H1 (cell line): ENCODE measurements around the gene RIPK4. TPM values are rescaled to one million over a fixed set of nuclear protein-coding genes. Genes with fewer than 3 reads are reported as not detected.

Source experiments
- CTCF ChIA-PET: fragments of 300-600 bp; sonication (Branson Sonifier 250); formaldehyde crosslinking; loops from one replicate; lab custom pipeline; 2021; ENCODE audit not compliant: partially characterized antibody; lab: Charles Lee
- POLR2A ChIA-PET: fragments of 300-600 bp; sonication (Branson Sonifier 250); formaldehyde crosslinking; loops from one replicate; lab custom pipeline; 2021; ENCODE audit warnings: inconsistent platforms; ENCODE audit not compliant: partially characterized antibody; lab: Charles Lee
- DNase-seq, 2 experiments: peaks; one replicate each; pipeline versions ENCODE4 v3.0.0 to v3.0.0-alpha.2; 2010 to 2022; ENCODE audit warnings: low spot score in 2 of 2, low read depth in 1 of 2, mixed read lengths in 1 of 2
- FAIRE-seq: peaks from 2 replicates; lab custom pipeline; 2011; peaks lifted over from hg19 to GRCh38; lab: Jason Lieb, UNC
- H2AFZ ChIP-seq: 2 replicates; pipeline ENCODE4 v1.8.1; 2012; ENCODE audit warnings: low read length, inconsistent platforms
- H2AK5ac ChIP-seq: 2 replicates; pipeline ENCODE4 v1.6.1; 2013; ENCODE audit warnings: low read depth, low read length
- H2BK120ac ChIP-seq: replicated peaks from 2 replicates; pipeline ENCODE3; 2013; ENCODE audit warnings: low read depth, low read length, inconsistent platforms
- H2BK12ac ChIP-seq: 2 replicates; pipeline ENCODE4 v1.6.1; 2013; ENCODE audit warnings: low read depth, low read length
- H2BK15ac ChIP-seq: 2 replicates; pipeline ENCODE4 v1.6.1; 2013; ENCODE audit warnings: low read length
- H2BK20ac ChIP-seq: 2 replicates; pipeline ENCODE4 v1.6.1; 2013; ENCODE audit warnings: low read length
- H2BK5ac ChIP-seq: 2 replicates; pipeline ENCODE4 v1.6.1; 2013; ENCODE audit warnings: low read depth, low read length
- H3K14ac ChIP-seq: 2 replicates; pipeline ENCODE4 v1.6.1; 2013; ENCODE audit warnings: inconsistent platforms; ENCODE audit not compliant: insufficient read length
- H3K18ac ChIP-seq: 2 replicates; pipeline ENCODE4 v1.6.1; 2013; ENCODE audit warnings: low read length; ENCODE audit errors: extremely low read depth
- H3K23ac ChIP-seq: 2 replicates; pipeline ENCODE4 v1.6.1; 2013; ENCODE audit warnings: inconsistent platforms; ENCODE audit not compliant: insufficient read length
- H3K23me2 ChIP-seq: 2 replicates; pipeline ENCODE4 v1.6.1; 2013; ENCODE audit warnings: low read depth, low read length
- H3K27ac ChIP-seq: 2 replicates; pipeline ENCODE4 v1.6.1; 2011; ENCODE audit warnings: low read depth, low read length, inconsistent platforms
- H3K27me3 ChIP-seq, 4 experiments: replicated peaks in 1 of 4; 1 replicate in 1 of 4; 2 replicates in 3 of 4; pipeline versions ENCODE4 v1.6.1 to v1.8.1; 2011 to 2013; ENCODE audit warnings: low read length in 3 of 4, mild to moderate bottlenecking in 3 of 4, inconsistent platforms in 2 of 4, mixed read lengths in 2 of 4, moderate library complexity in 1 of 4; ENCODE audit not compliant: control insufficient read depth in 3 of 4, insufficient read depth in 3 of 4; ENCODE audit errors: extremely low read depth in 1 of 4
- H3K36me3 ChIP-seq, 4 experiments: 2 replicates each; pipeline versions ENCODE4 v1.6.1 to v1.8.1; 2011 to 2013; ENCODE audit warnings: mild to moderate bottlenecking in 4 of 4, low read length in 3 of 4, moderate library complexity in 2 of 4, control low read depth in 1 of 4, inconsistent platforms in 1 of 4; ENCODE audit not compliant: insufficient read depth in 4 of 4, control insufficient read depth in 2 of 4
- H3K4ac ChIP-seq: replicated peaks from 2 replicates; pipeline ENCODE3; 2013; ENCODE audit warnings: low read length, low read depth, mixed read lengths, inconsistent platforms; ENCODE audit not compliant: insufficient read length
- H3K4me1 ChIP-seq, 4 experiments: replicated peaks in 1 of 4; 1 replicate in 1 of 4; 2 replicates in 3 of 4; pipeline versions ENCODE4 v1.6.1 to v1.8.1; 2011 to 2013; ENCODE audit warnings: low read length in 3 of 4, inconsistent platforms in 2 of 4, mixed read lengths in 1 of 4; ENCODE audit not compliant: insufficient read depth in 4 of 4, control insufficient read depth in 3 of 4
- H3K4me2 ChIP-seq, 2 experiments: 2 replicates each; pipeline versions ENCODE4 v1.6.1 to v1.8.1; 2011 to 2013; ENCODE audit warnings: low read depth in 2 of 2, low read length in 2 of 2, control low read depth in 1 of 2, inconsistent platforms in 1 of 2, mild to moderate bottlenecking in 1 of 2; ENCODE audit not compliant: insufficient read depth in 1 of 2
- H3K4me3 ChIP-seq, 4 experiments: fragments of 200-600, 300-600 bp in 1 of 4; sonication (generic), shearing (Covaris generic), sonication (Bioruptor Twin) in 1 of 4; 2 replicates each; pipeline versions ENCODE4 v1.5.1 to v1.8.1; 2011 to 2016; ENCODE audit warnings: low read length in 4 of 4, low read depth in 3 of 4, control low read depth in 2 of 4, inconsistent platforms in 2 of 4, mild to moderate bottlenecking in 2 of 4, mixed read lengths in 1 of 4, moderate library complexity in 1 of 4; ENCODE audit not compliant: insufficient read depth in 2 of 4; ENCODE audit errors: extremely low read depth in 1 of 4
- H3K56ac ChIP-seq: replicated peaks from 2 replicates; pipeline ENCODE3; 2013; ENCODE audit warnings: low read depth, mild to moderate bottlenecking, mixed read lengths, low read length, inconsistent platforms; ENCODE audit not compliant: insufficient read length
- H3K79me1 ChIP-seq: 2 replicates; pipeline ENCODE4 v1.6.1; 2013; ENCODE audit warnings: low read depth, low read length, control low read depth
- H3K79me2 ChIP-seq, 2 experiments: 2 replicates each; pipeline versions ENCODE4 v1.6.1 to v1.8.1; 2012 to 2013; ENCODE audit warnings: low read length in 2 of 2, mild to moderate bottlenecking in 2 of 2, inconsistent platforms in 1 of 2; ENCODE audit not compliant: insufficient read depth in 2 of 2, control insufficient read depth in 1 of 2
- H3K9ac ChIP-seq, 4 experiments: replicated peaks in 1 of 4; 1 replicate in 1 of 4; 2 replicates in 3 of 4; pipeline versions ENCODE4 v1.6.1 to v1.8.1; 2011 to 2013; ENCODE audit warnings: low read depth in 3 of 4, low read length in 3 of 4, control low read depth in 2 of 4, mild to moderate bottlenecking in 2 of 4, moderate library complexity in 2 of 4, inconsistent platforms in 1 of 4; ENCODE audit errors: extremely low read depth in 1 of 4
- H3K9me3 ChIP-seq, 2 experiments: 2 replicates each; pipeline versions ENCODE4 v1.6.1 to v1.8.1; 2012 to 2013; ENCODE audit warnings: mild to moderate bottlenecking in 2 of 2, moderate library complexity in 2 of 2, control low read depth in 1 of 2, inconsistent platforms in 1 of 2, low read depth in 1 of 2, low read length in 1 of 2, mixed read lengths in 1 of 2; ENCODE audit not compliant: insufficient read depth in 2 of 2
- H4K20me1 ChIP-seq, 2 experiments: replicated peaks in 1 of 2; 2 replicates each; pipeline versions ENCODE3 to v1.8.1; 2011 to 2013; ENCODE audit warnings: inconsistent platforms in 2 of 2, low read length in 2 of 2, mild to moderate bottlenecking in 1 of 2; ENCODE audit not compliant: insufficient read depth in 2 of 2, control insufficient read depth in 1 of 2
- H4K5ac ChIP-seq: 2 replicates; pipeline ENCODE4 v1.6.1; 2013; ENCODE audit warnings: low read length, low read depth, mixed read lengths, inconsistent platforms; ENCODE audit not compliant: insufficient read length
- H4K8ac ChIP-seq: 2 replicates; pipeline ENCODE4 v1.8.0; 2013; ENCODE audit warnings: mild to moderate bottlenecking, moderate library complexity, low read length, inconsistent platforms; ENCODE audit not compliant: insufficient read depth; ENCODE audit errors: extremely low read depth
- H4K91ac ChIP-seq: replicated peaks from 2 replicates; pipeline ENCODE3; 2013; ENCODE audit warnings: low read length, mixed read lengths, inconsistent platforms; ENCODE audit not compliant: insufficient read length
- BRCA1 ChIP-seq: IDR thresholded peaks from 2 replicates; pipeline ENCODE4 v1.6.1; 2012; ENCODE audit warnings: low read depth, low read length, improper control_type of control experiment
- CTCF ChIP-seq, 3 experiments: IDR thresholded peaks; 1 replicate in 2 of 3; 2 replicates in 1 of 3; pipeline versions ENCODE4 v1.5.1 to v1.6.1; 2011; ENCODE audit warnings: low read length in 3 of 3, mild to moderate bottlenecking in 3 of 3, inconsistent platforms in 2 of 3, low read depth in 1 of 3, moderate library complexity in 1 of 3; ENCODE audit not compliant: insufficient read depth in 1 of 3; ENCODE audit errors: control extremely low read depth in 1 of 3
- EZH2 ChIP-seq: fragments of 200-600 bp; sonication (generic); IDR thresholded peaks from 2 replicates; pipeline ENCODE4 v1.7.1; 2012; ENCODE audit warnings: low read depth, mild to moderate bottlenecking, moderate library complexity, low read length, inconsistent platforms; ENCODE audit not compliant: severe bottlenecking
- GTF2F1 ChIP-seq: IDR thresholded peaks from 2 replicates; pipeline ENCODE4 v1.6.1; 2012; ENCODE audit warnings: low read depth, low read length, improper control_type of control experiment, borderline replicate concordance
- HDAC6 ChIP-seq: IDR thresholded peaks from one replicate; pipeline ENCODE4 v1.7.1; 2012; ENCODE audit warnings: low read depth, mild to moderate bottlenecking, inconsistent platforms, low read length, moderate library complexity
- JUND ChIP-seq: IDR thresholded peaks from 2 replicates; pipeline ENCODE4 v1.6.1; 2011; ENCODE audit warnings: mild to moderate bottlenecking, improper control_type of control experiment, low read length
- POLR2A ChIP-seq, 2 experiments: IDR thresholded peaks; 1 replicate in 1 of 2; 2 replicates in 1 of 2; pipeline ENCODE4 v1.6.1; 2011; ENCODE audit warnings: low read depth in 2 of 2, low read length in 2 of 2, mild to moderate bottlenecking in 2 of 2; ENCODE audit errors: control extremely low read depth in 1 of 2
- RBBP5 ChIP-seq: IDR thresholded peaks from 2 replicates; pipeline ENCODE4 v1.7.1; 2012; ENCODE audit warnings: low read depth, mild to moderate bottlenecking, inconsistent platforms, low read length, moderate library complexity, borderline replicate concordance
- SUZ12 ChIP-seq: fragments of 200-600 bp; sonication (generic); IDR thresholded peaks from 2 replicates; pipeline ENCODE4 v1.6.1; 2012; ENCODE audit warnings: mild to moderate bottlenecking, inconsistent platforms, low read length, moderate library complexity, mixed read lengths
- WGBS, 2 experiments: shearing (Covaris generic) in 1 of 2; methylation state at CpG; one replicate each; pipeline versions ENCODE4 v1.1.6 to v1.1.7; 2013 to 2015; ENCODE audit warnings: low lambda C conversion rate in 2 of 2, mixed read lengths in 2 of 2, inconsistent platforms in 1 of 2, low coverage in 1 of 2, missing lambda C conversion rate in 1 of 2; ENCODE audit not compliant: insufficient replicate concordance in 2 of 2, insufficient coverage in 1 of 2, insufficient read length in 1 of 2; ENCODE audit errors: extremely low coverage in 1 of 2, missing lambda C conversion rate in 1 of 2; 5-methylcytosine and 5-hydroxymethylcytosine counted together
- polyA plus RNA-seq, 7 experiments: library from polyadenylated mRNA; depleted of rRNA in 3 of 7; stranded (reverse) in 5 of 7; unstranded in 2 of 7; fragments of >200 nt in 5 of 7; fragments of 200-250 nt in 2 of 7; gene quantifications; 1 replicate in 5 of 7; 2 replicates in 1 of 7; 4 replicates in 1 of 7; pipeline versions ENCODE4 v1.2.1 to v1.2.3, GENCODE V29; 2011 to 2013; ENCODE audit warnings: missing spikeins in 2 of 7, mixed read lengths in 2 of 7
- total RNA-seq: library from RNA; stranded (reverse); fragmentation: NEBNext Ultra II Directional; extraction: Animal tissue kit (Norgen Biotek cat#: 25700); gene quantifications from 2 replicates; pipeline ENCODE4 v1.2.1, GENCODE V29; 2021

The RIPK4 gene
- total and polyA plus RNA-seq, 2 of the 8 experiments (the other 6 are each of a cell fraction or from before 2014, with no cell fraction given): 2.7 to 5.6 TPM

DNA sequence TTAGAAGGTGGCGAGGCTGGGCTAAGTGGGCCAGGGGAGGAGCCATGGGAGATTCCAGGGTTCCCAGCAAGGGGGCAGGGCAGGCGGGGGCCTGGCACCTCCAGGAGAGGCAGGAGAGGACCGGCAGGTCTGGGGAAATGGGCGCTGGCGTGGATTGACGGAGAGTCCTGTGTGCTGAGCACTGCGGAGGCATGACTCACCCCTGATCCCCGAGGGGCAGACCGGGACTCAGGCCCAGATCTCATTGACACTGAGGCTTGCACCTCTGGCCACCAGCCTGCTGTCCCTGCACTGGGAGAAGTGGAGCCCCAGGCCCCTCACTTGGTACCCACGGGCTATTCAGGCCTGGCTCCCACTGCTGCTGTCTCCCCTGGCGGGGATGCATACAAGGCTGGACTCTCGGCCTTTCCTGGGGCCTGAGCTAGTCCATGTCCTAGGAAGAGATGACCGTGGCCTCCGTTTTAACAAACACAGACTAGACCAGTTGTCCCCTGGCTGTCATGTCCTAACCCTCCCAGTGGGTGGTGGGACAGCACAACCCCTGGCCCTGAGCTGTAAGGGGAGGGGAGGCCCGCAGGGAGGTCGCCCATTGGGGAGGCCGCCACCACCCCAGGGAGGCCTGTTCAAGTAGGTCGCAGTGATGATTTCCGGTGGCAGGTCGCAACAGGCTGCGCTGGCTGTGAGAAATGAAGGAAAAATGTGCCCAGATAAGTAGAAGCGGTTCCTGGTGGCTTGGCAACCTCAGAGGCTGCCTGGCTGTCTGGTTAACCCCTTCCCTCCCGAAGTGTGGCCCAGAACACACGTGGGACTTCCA lies 39.7 kb downstream of the RIPK4 start:
- H3K56ac ChIP-seq: no peak overlapping the region
- peak overlapping the region; percentile 90; the same call in 1 of the 2 replicates for H3K18ac ChIP-seq
- H2BK15ac ChIP-seq: peak overlapping the region; percentile 88; the same call in 1 of the 2 replicates
- H3K4me3 ChIP-seq: no peak overlapping the region
- no peak overlapping the region for H2BK20ac ChIP-seq
- 79% methylated on average over 22 of the region's 24 CpGs; no CpG with 5 or more reads in 1 of the 2 experiments for WGBS, 2 experiments
- FAIRE-seq: no peak
- no peak overlapping the region for H3K9ac ChIP-seq
- H3K23me2 ChIP-seq: peaks cover 10% of the 10 kb centered on the region; the same call in 1 of the 2 replicates
- no peaks in the 10 kb centered on the region for H3K79me1 ChIP-seq
- H3K9me3 ChIP-seq: no peaks in the 10 kb centered on the region
- DNase-seq: no peak
- peak overlapping the region; percentile 10 for H4K91ac ChIP-seq
- peaks cover 0 to 19% (median 10%) of the 10 kb centered on the region in 4 experiments; a peak in 5 of 7 replicates for H3K4me1 ChIP-seq
- peaks cover 7 to 33% (median 22%) of the 10 kb centered on the region in 4 experiments for H3K27me3 ChIP-seq
- H4K20me1 ChIP-seq: no peaks in the 10 kb centered on the region
- 0 out of 2 replicates have a peak overlapping the region, but pooled peaks have one; percentile 4 for H2AK5ac ChIP-seq
- no peak overlapping the region for H3K14ac ChIP-seq
- H2BK12ac ChIP-seq: peak overlapping the region; percentile 63; the same call in 1 of the 2 replicates
- H3K4ac ChIP-seq: no peak overlapping the region
- no peak overlapping the region for H3K27ac ChIP-seq
- H3K4me2 ChIP-seq: no peak overlapping the region; a peak in 1 of 4 replicates
- H3K36me3 ChIP-seq: no peaks in the 10 kb centered on the region
- H2AFZ ChIP-seq: no peak overlapping the region
- no peak overlapping the region for H2BK5ac ChIP-seq
- no peak overlapping the region for H4K5ac ChIP-seq
- H2BK120ac ChIP-seq: no peak overlapping the region
- H4K8ac ChIP-seq: peak overlapping the region; percentile 10; the same call in 1 of the 2 replicates
- ChIA-PET CTCF (interaction anchor here (0.7 to 5.8 kb wide), 9 partner anchors 8 to 115 kb away, joined by 3 to 27 read pairs (median 4); no protein-coding TSS in a partner anchor), POLR2A (no interaction called here)
- H3K23ac ChIP-seq: no peak overlapping the region
- no peaks in the 10 kb centered on the region for H3K79me2 ChIP-seq
- TF ChIP-seq SUZ12 (no peak), BRCA1 (no peak), POLR2A (IDR thresholded peaks at IDR 0.05; ENCODE audit: control extremely low read depth in 1 of 2, low read depth in 2 of 2, low read length in 2 of 2) (no peak), HDAC6 (no peak), RBBP5 (no peak), JUND (no peak), GTF2F1 (no peak), EZH2 (no peak), CTCF (IDR thresholded peaks at IDR 0.05; ENCODE audit: control extremely low read depth in 1 of 3, insufficient read depth in 1 of 3, low read depth in 1 of 3, low read length in 3 of 3) (no peak)
